Right lobe of liver (tissue), 6 donors: Measurements from ENCODE around the gene LHPP. TPM values are rescaled to one million over a fixed set of nuclear protein-coding genes. Genes with fewer than 3 reads are reported as not detected.

ENCODE experiments used
- ATAC-seq, 4 donors: fragments of 200-7000 bp; cut with Tn5 transposase; one replicate each; pipeline ENCODE4 v1.9.1; 2020; ENCODE audit warnings: mild to moderate bottlenecking in 4 of 4, moderate library complexity in 4 of 4
- DNase-seq, 3 donors: peaks; one replicate each; pipeline ENCODE4 v3.0.0-alpha.2; 2020
- H3K27ac ChIP-seq, 3 donors: fragments of 200-600 bp; one replicate each; pipeline ENCODE4 v1.8.0; 2022
- H3K27me3 ChIP-seq, 2 donors: fragments of 200-600 bp; one replicate each; pipeline ENCODE4 v1.8.0; 2022
- H3K36me3 ChIP-seq, 4 donors: fragments of 200-600 bp; sonication (generic) in 1 of 4; one replicate each; pipeline versions ENCODE4 v1.5.1 to v1.8.0; 2017 to 2022; ENCODE audit warnings: control low read depth in 1 of 4
- H3K4me1 ChIP-seq, 4 donors: fragments of 200-600 bp; sonication (generic) in 1 of 4; one replicate each; pipeline versions ENCODE4 v1.5.1 to v1.8.0; 2017 to 2022; ENCODE audit warnings: control low read depth in 1 of 4
- H3K4me3 ChIP-seq, 3 donors: fragments of 200-600 bp; one replicate each; pipeline ENCODE4 v1.8.0; 2022
- H3K9me3 ChIP-seq, 4 donors: fragments of 200-600 bp; sonication (generic) in 1 of 4; one replicate each; pipeline versions ENCODE4 v1.5.1 to v1.8.0; 2017 to 2022; ENCODE audit warnings: control low read depth in 1 of 4
- CTCF ChIP-seq, 4 donors: fragments of 200-600 bp in 3 of 4; fragments of 450-650 bp in 1 of 4; IDR thresholded peaks; one replicate each; pipeline versions ENCODE4 v1.5.1 to v1.8.0; 2016 to 2022; ENCODE audit warnings: antibody characterized with exemption in 4 of 4, mild to moderate bottlenecking in 2 of 4
- POLR2A ChIP-seq: fragments of 450-650 bp; IDR thresholded peaks from one replicate; pipeline ENCODE4 v1.6.1; 2017; ENCODE audit warnings: antibody characterized with exemption, mild to moderate bottlenecking
- WGBS: methylation state at CpG from one replicate; pipeline ENCODE4 v1.1.6; 2018; ENCODE audit warnings: low coverage, low lambda C conversion rate; ENCODE audit not compliant: insufficient coverage; ENCODE audit errors: missing lambda C conversion rate; 5-methylcytosine and 5-hydroxymethylcytosine counted together
- intact Hi-C, 2 donors: fragments of 100-400 bp; cut with DNase I; formaldehyde crosslinking; loops; one replicate each; pipeline versions ENCODE4 v1.11.2 to v1.14.1; 2022
- total RNA-seq, 6 experiments: library from RNA; depleted of rRNA in 2 of 6; stranded (reverse); fragments of >200 nt in 2 of 6; fragmentation: NEBNext Ultra II Directional in 3 of 6; extraction: Animal tissue kit (Norgen Biotek cat#: 25700) in 3 of 6; gene quantifications; one replicate each; pipeline versions ENCODE4 v1.1.0 to v1.2.4, GENCODE V29; 2016 to 2023
- donor health status: DM: no; HTN: yes; CAD: no.
- donor health status: DM: no; HTN: no; CAD: no.
- donor health status: DM: no; HTN: no; CAD: no.
- donor health status: DM: no; HTN: yes; CAD: no.
- donor health status: DM: no; HTN: yes; CAD: no.

The LHPP gene
- total RNA-seq, 6 experiments from 2014 or later: 19.3 to 56.3 (median 36.3) TPM

- Histone ChIP-seq H3K27ac (no peak overlapping the region), H3K4me1 (peaks cover 0 to 15% (median 4%) of the 10 kb centered on the region in 4 donors), H3K27me3 (no peaks in the 10 kb centered on the region), H3K9me3 (no peaks in the 10 kb centered on the region), H3K36me3 (no peaks in the 10 kb centered on the region), H3K4me3 (no peak overlapping the region)
- 89% methylated on average over 3 of the region's 13 CpGs for WGBS
- TF ChIP-seq POLR2A: no peak
- TF ChIP-seq CTCF (IDR thresholded peaks at IDR 0.05): no peak
- intact Hi-C loops: no loop called here
- ATAC-seq (no peak), DNase-seq (peak in 1 of 3 donors; percentile 46)
These were observed 60.7 kb downstream of the LHPP start for GRCh38 chr10:124522131-124522932.

GRCh38 chr10:124522933-124523871, 61.6 kb downstream of the LHPP start:
- H3K4me3 ChIP-seq: no peak overlapping the region
- no peaks in the 10 kb centered on the region for H3K27me3 ChIP-seq
- peak; percentile 11 to 49 (median 19) for ATAC-seq
- DNase-seq: peak in 1 of 3 donors; percentile 53
- H3K4me1 ChIP-seq: peaks cover 0 to 15% (median 4%) of the 10 kb centered on the region in 4 donors
- peak overlapping the region in 2 of 3 donors; percentile 37 to 60 for H3K27ac ChIP-seq
- TF ChIP-seq CTCF (IDR thresholded peaks at IDR 0.05) (no peak), POLR2A (no peak)
- H3K36me3 ChIP-seq: no peaks in the 10 kb centered on the region
- WGBS: 38% methylated on average over 26 of the region's 31 CpGs
- intact Hi-C loops: no loop called here
- no peaks in the 10 kb centered on the region for H3K9me3 ChIP-seq

GRCh38 chr10:124523901-124524300, 62.3 kb downstream of the LHPP start:
- ATAC-seq (no peak), DNase-seq (no peak)
- WGBS: 72% methylated on average over 4 of the region's 5 CpGs
- intact Hi-C loops: no loop called here
- TF ChIP-seq CTCF (IDR thresholded peaks at IDR 0.05) (no peak), POLR2A (no peak)
- H3K27me3 ChIP-seq: no peaks in the 10 kb centered on the region
- H3K4me1 ChIP-seq: peaks cover 0 to 15% (median 4%) of the 10 kb centered on the region in 4 donors
- H3K36me3 ChIP-seq: no peaks in the 10 kb centered on the region
- peak overlapping the region in 2 of 3 donors; percentile 37 to 60 for H3K27ac ChIP-seq
- H3K9me3 ChIP-seq: no peaks in the 10 kb centered on the region
- no peak overlapping the region for H3K4me3 ChIP-seq

- peaks cover 0 to 15% (median 4%) of the 10 kb centered on the region in 4 donors for H3K4me1 ChIP-seq
- TF ChIP-seq POLR2A: no peak
- TF ChIP-seq CTCF (IDR thresholded peaks at IDR 0.05): no peak
- no peaks in the 10 kb centered on the region for H3K36me3 ChIP-seq
- intact Hi-C loops: no loop called here
- no peak overlapping the region for H3K27ac ChIP-seq
- WGBS: 27% methylated on average over 2 of the region's 23 CpGs
- H3K27me3 ChIP-seq: no peaks in the 10 kb centered on the region
- no peaks in the 10 kb centered on the region for H3K9me3 ChIP-seq
- DNase-seq (peak; percentile 74 to 83 (median 75)), ATAC-seq (peak; percentile 61 to 68 (median 63))
- H3K4me3 ChIP-seq: no peak overlapping the region
These were observed 63.5 kb downstream of the LHPP start for GRCh38 chr10:124524991-124525653.
